GM19372 (cell line): ENCODE results near the gene ZNF860.

Experiments
- ATAC-seq: cut with Tn5 transposase; IDR thresholded peaks from one replicate; pipeline ENCODE4 v1.9.1; 2021; ENCODE audit warnings: mild to moderate bottlenecking, low read depth, moderate library complexity; ENCODE audit not compliant: unreplicated experiment

The ZNF860 gene

DNA sequence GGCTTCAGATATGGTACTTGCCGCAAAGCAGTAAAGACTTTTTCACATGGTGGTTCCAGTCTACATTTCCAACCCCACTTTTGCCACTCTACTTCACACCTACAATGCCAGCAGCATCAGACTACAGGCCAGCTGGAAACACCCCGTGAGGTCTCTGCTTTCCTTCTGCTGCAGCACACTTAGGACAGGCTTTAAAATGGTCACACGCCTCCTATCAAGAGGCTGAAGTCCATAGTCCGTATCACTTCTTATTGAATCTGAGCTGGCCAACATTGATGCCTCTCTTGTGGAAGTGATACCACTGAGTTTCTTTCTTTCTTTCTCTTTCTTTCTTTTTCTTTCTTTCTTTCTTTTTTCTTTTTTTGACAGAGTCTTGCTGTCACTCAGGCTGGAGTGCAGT is 59.8 kb downstream of the ZNF860 start:
- no peak for ATAC-seq
